Stomach (tissue), 4 donors: ENCODE data around the gene CLEC16A.

Source experiments
- POLR2A ChIP-seq, 4 donors: fragments of 450-650 bp; IDR thresholded peaks; one replicate each; pipeline ENCODE4 v1.6.1; 2016; ENCODE audit warnings: antibody characterized with exemption in 4 of 4, control low read depth in 2 of 4, mild to moderate bottlenecking in 1 of 4, moderate library complexity in 1 of 4
- POLR2AphosphoS5 ChIP-seq, 3 donors: sonication (generic); formaldehyde crosslinking; IDR thresholded peaks; one replicate each; pipeline ENCODE4 v1.6.1; 2016; ENCODE audit warnings: antibody characterized with exemption in 3 of 3
- TF ChIP-seq, protein P1 (sequence below), 7 experiments: fragments of 450-650 bp in 4 of 7; fragments of 200-600 bp in 3 of 7; sonication (generic) in 3 of 7; IDR thresholded peaks; one replicate each; pipeline ENCODE4 v1.5.1; 2016 to 2019; ENCODE audit warnings: antibody characterized with exemption in 7 of 7, control low read depth in 2 of 7, mild to moderate bottlenecking in 1 of 7

DNA sequence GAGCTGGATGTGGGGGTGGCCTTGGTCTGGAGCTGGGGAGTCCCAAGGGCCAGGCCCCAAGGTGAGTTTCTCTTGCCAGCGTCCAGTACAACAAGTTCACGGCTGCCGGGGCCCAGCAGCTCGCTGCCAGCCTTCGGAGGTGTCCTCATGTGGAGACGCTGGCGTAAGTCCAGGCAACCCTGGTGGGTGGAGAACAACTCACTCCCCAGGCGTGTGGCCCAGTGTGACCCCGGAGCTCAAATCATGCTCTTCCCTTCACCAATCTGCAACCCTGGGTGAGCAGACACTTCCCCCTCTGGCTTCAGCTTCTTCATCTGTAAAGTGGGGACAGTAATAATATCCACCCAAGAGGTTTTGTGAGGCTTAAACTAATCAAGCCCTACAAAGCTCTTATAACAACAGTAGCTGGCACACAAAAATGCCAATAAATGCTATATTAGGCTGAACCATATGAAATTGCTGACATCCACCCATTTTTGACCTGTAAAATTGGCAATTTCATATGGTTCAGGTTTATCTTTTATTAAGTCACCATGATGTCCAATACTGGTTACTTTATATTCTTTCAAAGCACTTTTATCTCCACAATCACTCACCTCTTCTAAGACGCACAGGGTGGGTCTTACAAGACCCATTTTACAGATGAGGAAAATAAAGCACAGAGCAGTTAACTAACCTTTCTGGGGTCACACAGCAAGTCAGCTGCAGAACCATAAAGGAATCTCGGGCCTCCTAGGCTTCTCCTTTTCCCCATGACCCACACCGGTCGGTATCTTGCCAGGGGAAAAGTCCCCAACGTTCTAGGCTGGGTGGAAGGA lies 21.8 kb upstream of the CLEC16A start:
- TF ChIP-seq, protein P1, sequence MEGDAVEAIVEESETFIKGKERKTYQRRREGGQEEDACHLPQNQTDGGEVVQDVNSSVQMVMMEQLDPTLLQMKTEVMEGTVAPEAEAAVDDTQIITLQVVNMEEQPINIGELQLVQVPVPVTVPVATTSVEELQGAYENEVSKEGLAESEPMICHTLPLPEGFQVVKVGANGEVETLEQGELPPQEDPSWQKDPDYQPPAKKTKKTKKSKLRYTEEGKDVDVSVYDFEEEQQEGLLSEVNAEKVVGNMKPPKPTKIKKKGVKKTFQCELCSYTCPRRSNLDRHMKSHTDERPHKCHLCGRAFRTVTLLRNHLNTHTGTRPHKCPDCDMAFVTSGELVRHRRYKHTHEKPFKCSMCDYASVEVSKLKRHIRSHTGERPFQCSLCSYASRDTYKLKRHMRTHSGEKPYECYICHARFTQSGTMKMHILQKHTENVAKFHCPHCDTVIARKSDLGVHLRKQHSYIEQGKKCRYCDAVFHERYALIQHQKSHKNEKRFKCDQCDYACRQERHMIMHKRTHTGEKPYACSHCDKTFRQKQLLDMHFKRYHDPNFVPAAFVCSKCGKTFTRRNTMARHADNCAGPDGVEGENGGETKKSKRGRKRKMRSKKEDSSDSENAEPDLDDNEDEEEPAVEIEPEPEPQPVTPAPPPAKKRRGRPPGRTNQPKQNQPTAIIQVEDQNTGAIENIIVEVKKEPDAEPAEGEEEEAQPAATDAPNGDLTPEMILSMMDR (IDR thresholded peaks at IDR 0.05) = no peak
- TF ChIP-seq POLR2AphosphoS5 (IDR thresholded peaks at IDR 0.05) (no peak), POLR2A (IDR thresholded peaks at IDR 0.05) (no peak)
